Measurements from ENCODE around the gene SPEN. TPM values are rescaled to one million over a fixed set of nuclear protein-coding genes. Genes with fewer than 3 reads are reported as not detected.

Gene SPEN
- total and polyA plus RNA-seq, 10 of the 15 experiments (the other 5 are each of a cell fraction or from before 2014, with no cell fraction given): 5.2 to 58.7 (median 20.1) TPM

DNA sequence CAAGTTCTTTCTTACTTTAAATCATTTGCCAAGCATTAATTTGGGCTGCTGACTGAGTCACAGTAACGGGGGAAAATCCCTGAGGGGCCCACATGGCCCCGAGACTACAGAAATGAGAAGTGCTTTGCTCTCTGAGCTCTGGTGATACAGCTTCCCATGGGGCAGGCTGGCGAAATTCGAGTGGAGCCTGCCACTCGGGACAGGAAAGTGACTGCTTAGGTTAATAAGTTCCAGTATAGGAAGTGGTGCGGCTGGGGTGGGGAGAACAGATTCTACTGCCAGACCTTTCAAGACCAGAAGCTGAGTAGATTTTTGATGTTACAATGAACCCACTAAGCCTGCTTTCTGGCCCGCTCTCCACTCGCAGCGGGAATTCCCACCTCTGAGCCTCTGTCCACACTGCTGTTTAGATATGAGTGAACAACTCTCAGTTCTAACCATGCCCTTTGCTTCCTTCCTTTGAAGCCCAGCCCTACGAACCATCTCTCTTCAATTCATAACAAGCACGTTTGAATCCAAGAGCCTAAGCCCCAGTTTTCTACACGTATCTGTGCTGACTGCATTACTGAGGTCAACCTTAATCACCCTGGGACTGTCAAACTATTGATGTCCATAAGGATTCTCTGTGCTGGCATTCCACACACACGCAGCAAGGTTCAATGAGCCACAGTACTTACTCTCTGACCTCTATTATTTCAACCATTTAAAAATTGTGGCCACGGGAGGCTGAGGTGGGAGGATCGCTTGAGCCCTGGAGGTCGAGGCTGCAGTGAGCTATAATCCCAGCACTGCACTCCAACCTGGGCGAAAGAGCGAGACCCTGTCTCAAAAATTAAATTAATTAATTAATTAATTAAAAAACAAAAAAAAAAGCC lies 118.8 kb downstream of the SPEN start (continued):
- no peak for TF ChIP-seq FOS (IDR thresholded peaks at IDR 0.05; ENCODE audit: borderline replicate concordance, extremely low read depth, insufficient read length)
- TF ChIP-seq, protein P1, sequence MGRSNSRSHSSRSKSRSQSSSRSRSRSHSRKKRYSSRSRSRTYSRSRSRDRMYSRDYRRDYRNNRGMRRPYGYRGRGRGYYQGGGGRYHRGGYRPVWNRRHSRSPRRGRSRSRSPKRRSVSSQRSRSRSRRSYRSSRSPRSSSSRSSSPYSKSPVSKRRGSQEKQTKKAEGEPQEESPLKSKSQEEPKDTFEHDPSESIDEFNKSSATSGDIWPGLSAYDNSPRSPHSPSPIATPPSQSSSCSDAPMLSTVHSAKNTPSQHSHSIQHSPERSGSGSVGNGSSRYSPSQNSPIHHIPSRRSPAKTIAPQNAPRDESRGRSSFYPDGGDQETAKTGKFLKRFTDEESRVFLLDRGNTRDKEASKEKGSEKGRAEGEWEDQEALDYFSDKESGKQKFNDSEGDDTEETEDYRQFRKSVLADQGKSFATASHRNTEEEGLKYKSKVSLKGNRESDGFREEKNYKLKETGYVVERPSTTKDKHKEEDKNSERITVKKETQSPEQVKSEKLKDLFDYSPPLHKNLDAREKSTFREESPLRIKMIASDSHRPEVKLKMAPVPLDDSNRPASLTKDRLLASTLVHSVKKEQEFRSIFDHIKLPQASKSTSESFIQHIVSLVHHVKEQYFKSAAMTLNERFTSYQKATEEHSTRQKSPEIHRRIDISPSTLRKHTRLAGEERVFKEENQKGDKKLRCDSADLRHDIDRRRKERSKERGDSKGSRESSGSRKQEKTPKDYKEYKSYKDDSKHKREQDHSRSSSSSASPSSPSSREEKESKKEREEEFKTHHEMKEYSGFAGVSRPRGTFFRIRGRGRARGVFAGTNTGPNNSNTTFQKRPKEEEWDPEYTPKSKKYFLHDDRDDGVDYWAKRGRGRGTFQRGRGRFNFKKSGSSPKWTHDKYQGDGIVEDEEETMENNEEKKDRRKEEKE (IDR thresholded peaks at IDR 0.05): no peak
- TF ChIP-seq FOXM1 (IDR thresholded peaks at IDR 0.05; ENCODE audit: low read depth, low read length): peak; percentile 94
- TF ChIP-seq, protein P2, sequence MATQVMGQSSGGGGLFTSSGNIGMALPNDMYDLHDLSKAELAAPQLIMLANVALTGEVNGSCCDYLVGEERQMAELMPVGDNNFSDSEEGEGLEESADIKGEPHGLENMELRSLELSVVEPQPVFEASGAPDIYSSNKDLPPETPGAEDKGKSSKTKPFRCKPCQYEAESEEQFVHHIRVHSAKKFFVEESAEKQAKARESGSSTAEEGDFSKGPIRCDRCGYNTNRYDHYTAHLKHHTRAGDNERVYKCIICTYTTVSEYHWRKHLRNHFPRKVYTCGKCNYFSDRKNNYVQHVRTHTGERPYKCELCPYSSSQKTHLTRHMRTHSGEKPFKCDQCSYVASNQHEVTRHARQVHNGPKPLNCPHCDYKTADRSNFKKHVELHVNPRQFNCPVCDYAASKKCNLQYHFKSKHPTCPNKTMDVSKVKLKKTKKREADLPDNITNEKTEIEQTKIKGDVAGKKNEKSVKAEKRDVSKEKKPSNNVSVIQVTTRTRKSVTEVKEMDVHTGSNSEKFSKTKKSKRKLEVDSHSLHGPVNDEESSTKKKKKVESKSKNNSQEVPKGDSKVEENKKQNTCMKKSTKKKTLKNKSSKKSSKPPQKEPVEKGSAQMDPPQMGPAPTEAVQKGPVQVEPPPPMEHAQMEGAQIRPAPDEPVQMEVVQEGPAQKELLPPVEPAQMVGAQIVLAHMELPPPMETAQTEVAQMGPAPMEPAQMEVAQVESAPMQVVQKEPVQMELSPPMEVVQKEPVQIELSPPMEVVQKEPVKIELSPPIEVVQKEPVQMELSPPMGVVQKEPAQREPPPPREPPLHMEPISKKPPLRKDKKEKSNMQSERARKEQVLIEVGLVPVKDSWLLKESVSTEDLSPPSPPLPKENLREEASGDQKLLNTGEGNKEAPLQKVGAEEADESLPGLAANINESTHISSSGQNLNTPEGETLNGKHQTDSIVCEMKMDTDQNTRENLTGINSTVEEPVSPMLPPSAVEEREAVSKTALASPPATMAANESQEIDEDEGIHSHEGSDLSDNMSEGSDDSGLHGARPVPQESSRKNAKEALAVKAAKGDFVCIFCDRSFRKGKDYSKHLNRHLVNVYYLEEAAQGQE (IDR thresholded peaks at IDR 0.05; ENCODE audit: low read depth, low read length): no peak; the same call in 1 of the 2 replicates
- peak; percentile 94 for TF ChIP-seq RUNX3 (IDR thresholded peaks at IDR 0.05; ENCODE audit: low read length)
- no peak for TF ChIP-seq NFYA (IDR thresholded peaks at IDR 0.05; ENCODE audit: borderline replicate concordance, low read depth, low read length)
- TF ChIP-seq, protein P3, sequence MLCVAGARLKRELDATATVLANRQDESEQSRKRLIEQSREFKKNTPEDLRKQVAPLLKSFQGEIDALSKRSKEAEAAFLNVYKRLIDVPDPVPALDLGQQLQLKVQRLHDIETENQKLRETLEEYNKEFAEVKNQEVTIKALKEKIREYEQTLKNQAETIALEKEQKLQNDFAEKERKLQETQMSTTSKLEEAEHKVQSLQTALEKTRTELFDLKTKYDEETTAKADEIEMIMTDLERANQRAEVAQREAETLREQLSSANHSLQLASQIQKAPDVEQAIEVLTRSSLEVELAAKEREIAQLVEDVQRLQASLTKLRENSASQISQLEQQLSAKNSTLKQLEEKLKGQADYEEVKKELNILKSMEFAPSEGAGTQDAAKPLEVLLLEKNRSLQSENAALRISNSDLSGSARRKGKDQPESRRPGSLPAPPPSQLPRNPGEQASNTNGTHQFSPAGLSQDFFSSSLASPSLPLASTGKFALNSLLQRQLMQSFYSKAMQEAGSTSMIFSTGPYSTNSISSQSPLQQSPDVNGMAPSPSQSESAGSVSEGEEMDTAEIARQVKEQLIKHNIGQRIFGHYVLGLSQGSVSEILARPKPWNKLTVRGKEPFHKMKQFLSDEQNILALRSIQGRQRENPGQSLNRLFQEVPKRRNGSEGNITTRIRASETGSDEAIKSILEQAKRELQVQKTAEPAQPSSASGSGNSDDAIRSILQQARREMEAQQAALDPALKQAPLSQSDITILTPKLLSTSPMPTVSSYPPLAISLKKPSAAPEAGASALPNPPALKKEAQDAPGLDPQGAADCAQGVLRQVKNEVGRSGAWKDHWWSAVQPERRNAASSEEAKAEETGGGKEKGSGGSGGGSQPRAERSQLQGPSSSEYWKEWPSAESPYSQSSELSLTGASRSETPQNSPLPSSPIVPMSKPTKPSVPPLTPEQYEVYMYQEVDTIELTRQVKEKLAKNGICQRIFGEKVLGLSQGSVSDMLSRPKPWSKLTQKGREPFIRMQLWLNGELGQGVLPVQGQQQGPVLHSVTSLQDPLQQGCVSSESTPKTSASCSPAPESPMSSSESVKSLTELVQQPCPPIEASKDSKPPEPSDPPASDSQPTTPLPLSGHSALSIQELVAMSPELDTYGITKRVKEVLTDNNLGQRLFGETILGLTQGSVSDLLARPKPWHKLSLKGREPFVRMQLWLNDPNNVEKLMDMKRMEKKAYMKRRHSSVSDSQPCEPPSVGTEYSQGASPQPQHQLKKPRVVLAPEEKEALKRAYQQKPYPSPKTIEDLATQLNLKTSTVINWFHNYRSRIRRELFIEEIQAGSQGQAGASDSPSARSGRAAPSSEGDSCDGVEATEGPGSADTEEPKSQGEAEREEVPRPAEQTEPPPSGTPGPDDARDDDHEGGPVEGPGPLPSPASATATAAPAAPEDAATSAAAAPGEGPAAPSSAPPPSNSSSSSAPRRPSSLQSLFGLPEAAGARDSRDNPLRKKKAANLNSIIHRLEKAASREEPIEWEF (IDR thresholded peaks at IDR 0.05; ENCODE audit: insufficient replicate concordance, low read depth, low read length): no peak
- TF ChIP-seq CHD4 (IDR thresholded peaks at IDR 0.05): no peak
- TF ChIP-seq RAD21 (IDR thresholded peaks at IDR 0.05; ENCODE audit: insufficient read depth, low read depth, low read length): no peak; the same call in 1 of the 2 replicates
- TF ChIP-seq MTA2 (IDR thresholded peaks at IDR 0.05; ENCODE audit: low read depth): peak; percentile 97
- TF ChIP-seq SUZ12 (IDR thresholded peaks at IDR 0.05; ENCODE audit: unreplicated experiment): no peak
- peak; percentile 65 for TF ChIP-seq SMAD1 (IDR thresholded peaks at IDR 0.05; ENCODE audit: low read depth, partially characterized antibody)
- peak; percentile 66 for TF ChIP-seq RAD51 (IDR thresholded peaks at IDR 0.05)
- TF ChIP-seq, protein P4, sequence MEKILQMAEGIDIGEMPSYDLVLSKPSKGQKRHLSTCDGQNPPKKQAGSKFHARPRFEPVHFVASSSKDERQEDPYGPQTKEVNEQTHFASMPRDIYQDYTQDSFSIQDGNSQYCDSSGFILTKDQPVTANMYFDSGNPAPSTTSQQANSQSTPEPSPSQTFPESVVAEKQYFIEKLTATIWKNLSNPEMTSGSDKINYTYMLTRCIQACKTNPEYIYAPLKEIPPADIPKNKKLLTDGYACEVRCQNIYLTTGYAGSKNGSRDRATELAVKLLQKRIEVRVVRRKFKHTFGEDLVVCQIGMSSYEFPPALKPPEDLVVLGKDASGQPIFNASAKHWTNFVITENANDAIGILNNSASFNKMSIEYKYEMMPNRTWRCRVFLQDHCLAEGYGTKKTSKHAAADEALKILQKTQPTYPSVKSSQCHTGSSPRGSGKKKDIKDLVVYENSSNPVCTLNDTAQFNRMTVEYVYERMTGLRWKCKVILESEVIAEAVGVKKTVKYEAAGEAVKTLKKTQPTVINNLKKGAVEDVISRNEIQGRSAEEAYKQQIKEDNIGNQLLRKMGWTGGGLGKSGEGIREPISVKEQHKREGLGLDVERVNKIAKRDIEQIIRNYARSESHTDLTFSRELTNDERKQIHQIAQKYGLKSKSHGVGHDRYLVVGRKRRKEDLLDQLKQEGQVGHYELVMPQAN (conservative IDR thresholded peaks at IDR 0.05): peak; percentile 1; the same call in 1 of the 2 replicates
- TF ChIP-seq HCFC1 (IDR thresholded peaks at IDR 0.05; ENCODE audit: low read length): no peak
